GM19328 (cell line): ENCODE results near the gene DNAAF2.
"Not testable (repeated sequence)": the region's sequence is repeated elsewhere in the genome, so short reads cannot be mapped to it uniquely, and the experiment has no call there.

Experiments used
- ATAC-seq: cut with Tn5 transposase; IDR thresholded peaks from one replicate; pipeline ENCODE4 v1.9.1; 2021; ENCODE audit warnings: mild to moderate bottlenecking, moderate library complexity; ENCODE audit not compliant: unreplicated experiment

DNAAF2 gene

GRCh38 chr14:49622022-49622607, 12.9 kb downstream of the DNAAF2 start:
- ATAC-seq = no peak

- peak; percentile 21 for ATAC-seq
Measured at GRCh38 chr14:49621114-49621881, 13.7 kb downstream of the DNAAF2 start.

- peak; percentile 94 for ATAC-seq
Measured at GRCh38 chr14:49620182-49621113, 14.6 kb downstream of the DNAAF2 start, which contains the start of the genes MGAT2 and RPL36AL. TSS of gene MGAT2 (plus strand) at chr14:49620799. CDS start at chr14:49621269, 470 bp downstream. TSS of gene RPL36AL (minus strand) at chr14:49620626. CDS start at chr14:49619104, 1,522 bp downstream.

- no peak for ATAC-seq
Measured at GRCh38 chr14:49619730-49620129, 15.3 kb downstream of the DNAAF2 start.

- not testable (repeated sequence) for ATAC-seq
Measured at GRCh38 chr14:49619273-49619672, 15.8 kb downstream of the DNAAF2 start.

GRCh38 chr14:49617852-49618519, 17.1 kb downstream of the DNAAF2 start:
- ATAC-seq = no peak

- ATAC-seq = no peak
Measured at GRCh38 chr14:49615776-49616175, 19.3 kb downstream of the DNAAF2 start.

GRCh38 chr14:49614196-49614595, 20.8 kb downstream of the DNAAF2 start:
- ATAC-seq = no peak

- ATAC-seq = no peak
Measured at GRCh38 chr14:49612671-49613070, 22.4 kb downstream of the DNAAF2 start.

- no peak for ATAC-seq
Measured at GRCh38 chr14:49612251-49612650, 22.8 kb downstream of the DNAAF2 start.

- ATAC-seq = no peak
Measured at GRCh38 chr14:49607583-49607982, 27.5 kb downstream of the DNAAF2 start.

- ATAC-seq = no peak
Measured at GRCh38 chr14:49598485-49599300, 36.4 kb downstream of the DNAAF2 start, which contains the start of gene LRR1. TSS of gene LRR1 (plus strand) at chr14:49598940. CDS start at chr14:49599021, 81 bp downstream.

GRCh38 chr14:49598189-49598484, 36.9 kb downstream of the DNAAF2 start:
- ATAC-seq = no peak

- peak; percentile 35 for ATAC-seq
Measured at GRCh38 chr14:49594347-49595091, 40.5 kb downstream of the DNAAF2 start.

GRCh38 chr14:49593016-49593415, 42.0 kb downstream of the DNAAF2 start:
- ATAC-seq = no peak

- no peak for ATAC-seq
Measured at GRCh38 chr14:49589387-49589786, 45.7 kb downstream of the DNAAF2 start.

GRCh38 chr14:49586673-49587460, 48.2 kb downstream of the DNAAF2 start:
- ATAC-seq = peak; percentile 22
